Measurements from ENCODE around the gene IQCH.
A peak's percentile ranks its signal among the peaks of the same experiment; 100 is the strongest.
"Not testable (repeated sequence)": the region's sequence is repeated elsewhere in the genome, so short reads cannot be mapped to it uniquely, and the experiment has no call there.

IQCH gene

GRCh38 chr15:67401336-67401735 lies 146.8 kb downstream of the IQCH start:
- DNase-seq: no peak

DNA sequence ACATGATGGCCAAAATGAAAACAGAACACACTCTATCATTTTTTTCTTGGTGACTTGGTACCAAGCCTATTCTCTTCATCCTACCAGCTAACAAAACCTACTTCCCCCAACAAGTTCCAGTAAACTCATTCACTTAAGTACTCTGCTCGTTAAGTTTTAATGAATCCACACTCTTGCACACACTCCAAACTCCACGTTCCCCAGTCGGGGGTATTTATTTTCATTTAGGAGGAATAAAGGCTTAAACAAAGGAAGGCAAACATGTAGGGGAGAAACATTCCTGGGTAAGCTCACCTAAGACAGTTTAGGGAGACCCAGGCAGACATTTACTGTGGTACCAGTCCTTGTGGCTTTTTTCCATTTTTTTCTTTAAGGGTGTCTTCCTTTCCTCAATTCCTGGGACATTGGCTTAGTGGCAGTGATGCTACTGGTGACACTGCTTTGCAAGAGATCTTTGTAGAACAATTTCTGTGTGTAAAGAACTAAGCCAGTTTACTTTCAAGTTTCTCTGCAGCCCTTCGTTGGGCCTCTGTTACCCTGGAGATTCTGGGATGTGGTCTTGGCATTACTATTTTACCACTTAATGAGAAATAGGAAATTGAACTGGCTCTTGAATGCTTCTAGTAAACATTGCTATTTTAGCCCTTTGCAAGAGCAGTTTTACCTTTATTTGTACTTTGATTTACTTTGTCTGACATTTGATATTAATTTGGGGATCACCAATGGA lies 149.0 kb downstream of the IQCH start:
- DNase-seq: no peak

- peak; percentile 65 for DNase-seq
These were observed 150.9 kb downstream of the IQCH start for GRCh38 chr15:67405208-67406191.

GRCh38 chr15:67406257-67406861 lies 151.8 kb downstream of the IQCH start:
- DNase-seq: peak; percentile 18

GRCh38 chr15:67407786-67408185 lies 153.2 kb downstream of the IQCH start:
- no peak for DNase-seq

DNA sequence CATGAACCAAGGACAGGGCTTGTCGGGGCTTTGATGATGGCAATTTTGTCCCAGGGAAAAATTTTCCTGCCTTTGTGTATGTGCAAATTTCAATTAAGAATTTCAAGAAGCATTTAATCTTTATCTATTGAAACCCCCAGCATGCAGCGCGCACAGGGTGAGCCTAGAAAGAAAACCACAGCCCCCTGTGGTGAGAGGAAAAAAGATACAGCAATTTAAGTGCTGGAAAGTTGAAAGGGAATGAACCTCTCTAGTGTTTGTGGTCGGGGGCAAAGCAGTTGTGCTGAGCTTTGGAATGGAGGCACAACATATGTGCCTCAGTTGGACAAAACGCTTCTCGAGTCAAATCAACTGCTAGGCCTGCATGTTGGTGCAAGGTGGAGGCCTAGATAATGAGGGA lies 154.6 kb downstream of the IQCH start:
- DNase-seq: no peak

DNA sequence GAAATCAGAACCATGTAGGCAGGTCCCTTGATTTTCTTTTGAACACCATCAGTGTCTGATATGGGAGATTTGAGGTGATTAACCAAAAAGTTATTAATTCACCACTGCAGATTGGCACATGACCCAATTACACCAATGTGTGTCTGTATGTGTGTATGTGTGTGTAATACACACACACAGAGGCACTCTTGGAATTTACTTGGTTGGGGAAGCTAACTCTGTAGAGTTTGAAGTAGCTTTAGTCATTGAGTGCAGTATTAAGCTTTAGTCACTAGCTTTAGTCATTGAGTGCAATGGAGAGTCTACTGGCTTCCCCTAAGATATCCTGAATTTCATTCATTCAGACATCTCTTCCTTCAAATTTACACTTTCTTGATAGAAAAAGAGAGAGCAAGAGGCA lies 156.9 kb downstream of the IQCH start:
- no peak for DNase-seq

DNA sequence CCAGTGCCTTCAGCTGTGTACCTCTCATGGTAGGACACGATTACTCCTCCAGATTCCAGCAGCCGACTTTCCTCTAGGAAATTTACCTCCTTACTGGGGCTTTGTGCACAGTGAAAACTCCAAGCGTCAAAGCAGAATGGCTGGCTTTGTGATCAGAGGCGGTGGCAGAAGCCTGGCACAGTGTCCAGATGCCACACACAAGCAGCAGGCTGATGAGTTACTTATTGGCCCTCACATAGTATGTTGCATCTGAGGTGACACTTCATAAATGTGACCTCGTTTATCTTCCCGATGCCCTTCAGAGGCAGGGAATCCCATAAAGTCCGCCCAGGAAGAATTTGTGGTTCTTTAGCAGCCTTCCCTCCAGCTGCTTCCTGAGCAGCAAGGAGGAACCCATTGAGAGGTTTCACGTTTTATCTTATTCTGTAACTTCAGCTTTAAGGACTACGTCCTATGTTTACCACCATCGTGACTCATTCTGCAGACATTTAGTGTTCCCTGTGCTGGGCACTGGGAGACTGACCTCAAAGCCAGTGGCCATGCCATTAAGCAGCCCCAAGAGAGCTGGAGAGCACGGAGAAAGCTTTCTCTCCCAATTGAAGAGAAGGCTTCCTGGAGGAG lies 159.3 kb downstream of the IQCH start:
- peak; percentile 92 for DNase-seq

- DNase-seq: no peak
These were observed 160.6 kb downstream of the IQCH start for GRCh38 chr15:67415181-67415580.

DNA sequence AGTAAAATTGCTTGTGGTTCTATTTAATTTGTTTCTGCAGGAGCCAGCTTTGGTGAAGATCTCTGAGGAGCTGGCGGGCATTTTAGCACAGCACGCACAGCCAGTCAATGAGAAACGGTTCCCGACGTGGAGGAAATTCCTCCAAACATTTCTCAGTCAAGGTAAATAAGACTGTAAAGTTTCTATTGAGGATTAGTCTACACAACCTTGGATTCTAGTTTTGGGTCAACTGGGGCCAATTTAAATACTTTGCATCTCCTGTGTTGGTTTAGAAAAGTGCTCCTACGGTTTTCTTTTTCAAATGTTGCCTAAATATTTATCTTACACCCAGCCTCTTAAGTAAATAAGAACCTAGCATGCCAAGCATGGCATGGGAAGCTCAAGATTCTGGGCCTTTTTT lies 162.3 kb downstream of the IQCH start:
- no peak for DNase-seq

- no peak for DNase-seq
These were observed 165.1 kb downstream of the IQCH start for GRCh38 chr15:67419705-67420104.

GRCh38 chr15:67420137-67420536 lies 165.6 kb downstream of the IQCH start:
- no peak for DNase-seq

GRCh38 chr15:67421105-67421504 lies 166.5 kb downstream of the IQCH start:
- DNase-seq: no peak

GRCh38 chr15:67422296-67422695 lies 167.7 kb downstream of the IQCH start:
- DNase-seq: no peak

GRCh38 chr15:67433495-67434099 lies 179.0 kb downstream of the IQCH start:
- DNase-seq: peak; percentile 61

GRCh38 chr15:67436351-67437250 lies 182.0 kb downstream of the IQCH start:
- not testable (repeated sequence) for DNase-seq

DNA sequence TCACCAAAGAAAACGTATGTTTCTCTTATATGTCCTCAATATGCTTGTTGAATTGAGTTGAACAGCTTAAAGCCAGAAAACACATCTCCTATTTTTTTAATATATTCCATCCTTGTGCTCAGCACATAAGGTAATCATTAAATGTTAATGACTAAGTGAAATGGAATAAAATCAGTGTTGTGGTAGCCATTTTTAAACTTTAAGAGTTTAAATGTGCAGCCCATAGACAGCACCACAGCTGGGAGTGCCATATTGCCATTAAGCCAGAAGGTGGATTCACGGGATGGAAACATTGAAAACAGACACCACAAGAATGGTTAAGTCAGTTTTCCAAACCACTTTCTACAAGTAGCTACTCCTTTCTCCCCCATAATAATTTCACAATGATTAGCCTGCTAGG lies 189.5 kb downstream of the IQCH start:
- no peak for DNase-seq

GRCh38 chr15:67446449-67446848 lies 191.9 kb downstream of the IQCH start:
- no peak for DNase-seq

DNA sequence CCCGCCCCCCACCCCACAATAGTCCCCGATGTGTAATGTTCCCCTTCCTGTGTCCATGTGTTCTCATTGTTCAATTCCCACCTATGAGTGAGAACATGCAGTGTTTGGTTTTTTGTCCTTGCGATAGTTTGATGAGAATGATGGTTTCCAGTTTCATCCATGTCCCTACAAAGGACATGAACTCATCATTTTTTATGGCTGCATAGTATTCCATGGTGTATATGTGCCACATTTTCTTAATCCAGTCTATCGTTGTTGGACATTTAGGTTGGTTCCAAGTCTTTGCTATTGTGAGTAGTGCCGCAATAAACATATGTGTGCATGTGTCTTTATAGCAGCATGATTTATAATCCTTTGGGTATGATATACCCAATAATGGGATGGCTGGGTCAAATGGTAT lies 193.8 kb downstream of the IQCH start:
- not testable (repeated sequence) for DNase-seq

DNA sequence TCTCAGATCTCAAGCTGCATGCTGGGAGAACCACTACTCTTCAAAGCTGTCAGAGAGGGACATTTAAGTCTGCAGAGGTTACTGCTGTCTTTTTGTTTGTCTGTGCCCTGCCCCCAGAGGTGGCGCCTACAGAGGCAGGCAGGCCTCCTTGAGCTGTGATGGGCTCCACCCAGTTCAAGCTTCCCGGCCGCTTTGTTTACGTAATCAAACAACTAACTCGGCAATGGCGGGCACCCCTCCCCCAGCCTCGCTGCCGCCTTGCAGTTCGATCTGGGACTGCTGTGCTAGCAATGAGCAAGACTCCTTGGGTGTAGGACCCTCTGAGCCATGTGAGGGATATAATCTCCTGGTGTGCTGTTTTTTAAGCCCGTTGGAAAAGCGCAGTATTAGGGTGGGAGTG lies 199.1 kb downstream of the IQCH start:
- not testable (repeated sequence) for DNase-seq
